Stimulated activated CD4-positive, alpha-beta T cell treated with anti-CD3 and anti-CD28 coated beads, Interleukin-2, amount 100 ng/mL, for 24 hours (primary cell): ENCODE results near the gene TSSC4.

Experiments used
- DNase-seq, 2 donors: peaks; one replicate each; pipeline ENCODE4 v3.0.0-alpha.2; 2020

Gene TSSC4

GRCh38 chr11:2419638-2420501 lies 19.3 kb downstream of the TSSC4 start:
- peak; percentile 68 to 74 for DNase-seq

- DNase-seq, result peak; percentile 79 to 81
Observed at GRCh38 chr11:2420502-2421225, 20.1 kb downstream of the TSSC4 start.

DNA sequence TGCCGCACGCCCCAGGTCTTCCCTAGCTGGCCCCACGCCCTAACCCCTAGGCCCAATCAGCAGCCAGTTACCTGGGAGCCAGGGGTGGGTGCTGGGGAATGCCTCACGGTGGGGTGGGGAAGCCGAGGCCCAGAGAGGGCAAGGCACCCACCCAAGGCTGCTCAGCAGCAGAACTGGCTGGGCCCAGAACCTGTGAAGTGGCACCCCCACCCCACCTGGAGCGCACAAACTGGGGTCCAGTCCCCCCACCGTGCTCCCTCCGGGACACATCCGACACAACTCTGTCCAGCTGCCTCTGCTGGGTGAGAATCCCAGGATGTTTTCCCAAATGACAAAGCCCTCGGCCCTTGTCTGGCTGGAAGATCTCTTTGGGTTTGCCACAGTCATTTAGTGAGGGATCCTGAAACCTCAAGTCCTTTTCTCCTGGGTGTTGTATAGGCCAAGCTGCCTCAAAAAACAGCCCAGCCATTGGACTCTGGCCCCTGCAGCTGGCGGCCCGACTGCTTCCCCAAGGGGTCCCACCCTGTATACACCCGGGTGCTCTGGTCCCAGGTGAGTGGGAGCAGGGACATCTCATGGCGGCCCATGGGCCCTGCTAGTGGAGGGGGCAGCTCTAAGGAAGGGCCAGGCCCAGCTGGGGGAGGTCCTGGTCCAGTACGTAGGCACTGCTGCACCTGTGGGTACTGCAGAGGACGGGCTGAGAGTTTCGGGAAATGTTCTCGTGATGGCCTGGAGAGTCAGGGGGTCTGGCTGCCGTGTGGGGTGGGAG lies 20.9 kb downstream of the TSSC4 start:
- no peak for DNase-seq

DNA sequence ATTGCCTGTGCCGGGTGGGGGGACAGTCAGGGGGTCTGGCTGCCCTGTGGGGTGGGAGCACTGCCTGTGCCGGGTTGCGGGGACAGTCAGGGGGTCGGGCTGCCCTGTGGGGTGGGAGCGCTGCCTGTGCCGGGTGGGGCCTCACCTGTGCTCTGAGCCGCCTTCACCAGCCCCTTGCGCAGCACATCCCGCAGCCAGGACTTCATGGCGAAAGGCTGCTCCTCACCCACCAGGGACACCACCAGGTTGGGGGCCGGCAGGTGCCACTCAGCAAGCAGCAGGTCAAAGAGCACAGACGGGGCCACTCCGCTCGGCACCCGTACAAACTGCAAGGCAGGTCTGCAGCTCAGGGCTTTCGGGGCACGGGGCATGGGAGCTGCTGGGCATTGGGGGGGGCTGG lies 21.4 kb downstream of the TSSC4 start:
- DNase-seq, result no peak

DNA sequence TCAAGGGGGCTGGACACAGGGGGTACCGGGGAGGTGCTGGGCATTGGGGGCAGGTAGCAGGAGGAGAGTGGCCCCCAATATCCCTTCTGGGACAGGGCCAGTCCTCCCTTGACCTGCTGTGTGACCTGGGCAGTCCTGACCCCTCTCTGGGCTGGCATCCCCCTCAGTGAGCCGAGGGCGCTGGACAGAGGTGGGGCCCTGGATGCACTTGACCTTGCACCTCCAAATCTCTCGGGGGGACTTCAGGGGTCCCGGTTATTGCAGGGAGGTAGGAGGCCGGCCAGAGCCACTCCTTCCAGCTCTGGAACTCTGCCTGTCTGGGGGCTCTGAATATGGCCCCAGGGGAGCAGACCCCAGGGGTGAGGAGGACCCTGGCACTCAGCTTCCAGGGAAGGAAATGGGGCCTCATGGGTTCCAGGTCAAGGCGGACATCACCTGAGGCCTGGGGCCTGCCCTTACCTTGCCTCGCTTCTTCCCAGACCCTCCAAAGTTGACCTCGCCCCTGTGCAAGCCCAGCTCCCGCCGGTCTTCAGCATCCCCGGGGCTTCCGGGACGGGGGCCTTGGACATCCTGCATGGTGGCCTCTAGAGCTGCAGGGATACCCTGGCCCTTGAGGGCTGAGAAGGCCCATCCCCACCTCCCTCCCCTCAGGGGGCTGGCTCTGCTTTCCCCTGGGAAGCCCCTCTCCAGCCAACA lies 22.1 kb downstream of the TSSC4 start:
- no peak for DNase-seq

GRCh38 chr11:2423157-2424025 lies 22.8 kb downstream of the TSSC4 start:
- DNase-seq, result no peak

DNA sequence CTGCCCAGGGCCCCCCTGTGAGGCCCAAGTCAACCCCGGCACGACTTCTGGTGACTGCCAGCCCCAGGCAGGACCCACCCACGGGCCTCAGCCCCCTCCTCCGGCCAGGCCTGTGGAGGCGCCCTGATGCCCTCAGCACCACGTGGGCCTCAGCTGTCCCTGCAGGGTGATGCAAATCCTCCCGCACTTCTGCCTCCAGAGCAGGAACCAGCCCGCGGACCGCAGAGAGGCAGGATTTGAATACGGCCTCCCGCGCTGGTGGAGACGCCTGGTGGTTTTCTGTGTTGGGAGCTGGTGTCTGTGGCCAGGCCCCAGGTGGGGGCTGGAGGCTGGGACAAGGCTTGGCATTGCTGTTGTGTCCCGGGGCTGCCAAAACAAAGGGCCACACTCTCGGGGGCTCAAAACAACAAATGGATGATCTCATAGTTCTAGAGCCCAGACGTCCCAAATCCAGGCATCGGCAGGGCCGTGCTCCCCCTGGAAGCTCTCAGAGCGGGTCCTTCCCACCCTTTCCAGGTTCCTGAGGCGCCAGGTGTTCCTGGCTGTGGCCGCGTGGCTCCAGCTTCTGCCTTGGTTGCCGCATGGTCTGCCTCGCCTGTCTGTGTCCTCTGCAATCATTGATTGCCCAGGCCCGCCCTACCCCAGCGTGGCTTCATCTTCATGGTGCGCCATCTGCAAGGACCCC lies 24.4 kb downstream of the TSSC4 start:
- DNase-seq, result no peak

DNA sequence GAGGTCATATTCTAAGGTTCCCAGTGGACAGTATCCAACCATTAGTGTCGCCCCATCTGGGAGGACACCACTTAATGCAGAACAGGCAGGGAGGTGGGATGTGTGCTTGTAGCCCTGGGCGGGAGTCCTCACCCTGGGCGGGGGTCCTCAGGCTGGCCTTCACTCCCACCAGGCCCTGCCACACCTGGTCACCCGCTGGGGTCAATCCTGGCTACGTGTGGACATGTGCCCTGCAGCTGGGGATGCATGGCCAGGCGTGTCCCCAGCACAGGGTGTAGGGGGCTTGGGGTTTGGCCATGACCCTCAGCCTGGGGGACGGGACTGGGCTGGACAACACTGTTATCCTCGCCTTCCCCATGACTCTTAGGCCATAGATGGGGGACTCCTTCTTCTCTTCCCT lies 25.0 kb downstream of the TSSC4 start:
- DNase-seq, result no peak

- DNase-seq, result no peak
Observed at GRCh38 chr11:2426221-2426620, 25.7 kb downstream of the TSSC4 start.

GRCh38 chr11:2426826-2427521 lies 26.4 kb downstream of the TSSC4 start:
- no peak for DNase-seq

DNA sequence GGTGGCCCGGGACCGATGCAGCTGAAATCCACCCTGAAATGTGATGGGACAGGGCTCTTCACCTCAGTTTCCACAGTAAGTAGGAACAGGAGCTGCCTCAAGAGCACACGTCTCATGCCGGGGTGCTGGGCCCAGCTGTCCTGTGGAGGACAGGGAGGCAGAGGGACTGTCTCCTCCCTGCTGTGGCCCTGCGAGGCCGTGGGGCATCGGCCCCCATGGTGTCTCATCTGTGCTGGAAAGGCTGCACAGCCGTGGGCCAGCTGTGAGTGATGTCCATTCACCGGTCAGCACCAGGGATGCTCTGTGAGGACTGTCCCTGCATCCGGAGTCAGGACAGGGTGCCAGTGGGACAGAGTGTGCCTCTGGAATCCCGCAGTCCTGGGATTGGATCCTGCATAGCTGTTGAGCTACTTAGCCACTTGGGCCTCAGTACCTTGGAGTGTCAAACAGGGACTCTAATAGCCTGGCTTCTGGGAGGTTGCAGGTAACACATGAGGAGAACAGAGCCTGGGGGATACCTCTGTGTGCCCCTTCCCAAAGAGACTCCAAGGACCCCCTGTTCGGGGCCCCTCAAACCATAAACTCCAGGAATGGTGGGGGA lies 27.3 kb downstream of the TSSC4 start:
- DNase-seq, result no peak

DNA sequence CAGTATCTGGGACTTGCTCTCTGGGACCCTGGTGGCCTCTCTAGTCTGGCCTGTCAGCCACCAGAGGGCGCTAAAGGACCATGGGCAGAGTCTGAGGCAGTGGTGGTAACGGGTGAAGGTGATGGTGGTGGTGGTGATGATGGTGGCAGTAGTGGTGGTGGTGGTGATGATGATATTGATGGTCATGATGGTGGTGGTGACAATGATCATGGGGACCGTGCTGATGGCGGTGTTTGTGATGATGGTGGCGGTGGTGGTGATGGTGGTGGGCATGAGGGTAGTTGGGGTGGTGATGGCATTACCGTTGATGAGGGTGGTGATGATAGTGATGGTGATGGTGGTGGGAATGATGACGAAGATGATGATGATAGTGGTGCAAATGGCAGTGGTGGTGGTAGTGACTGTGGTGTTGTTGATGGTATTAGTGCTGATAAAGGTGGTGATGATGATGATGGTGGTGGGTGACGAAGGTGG lies 27.8 kb downstream of the TSSC4 start:
- peak; percentile 90 to 93 for DNase-seq

DNA sequence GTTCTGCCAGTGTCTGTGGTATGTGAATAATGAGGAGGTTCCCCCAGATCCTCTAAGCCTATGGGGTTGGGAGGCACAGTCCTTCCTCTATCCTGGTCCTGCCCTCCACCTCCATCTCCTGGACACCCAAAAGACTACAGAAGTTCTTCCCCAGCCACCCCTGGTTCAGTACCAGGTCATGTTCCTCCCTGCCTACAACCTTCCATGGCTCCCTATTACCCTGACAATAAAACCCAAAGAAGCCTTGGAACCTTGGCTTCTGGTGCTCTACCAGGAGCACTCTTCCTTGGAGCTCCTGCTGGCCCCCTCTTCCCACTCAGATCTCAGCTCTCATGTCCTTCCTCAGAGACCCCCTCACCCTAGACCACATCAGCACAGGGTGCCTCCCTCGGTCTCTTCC lies 30.8 kb downstream of the TSSC4 start:
- DNase-seq, result no peak

GRCh38 chr11:2432171-2432621 lies 31.6 kb downstream of the TSSC4 start:
- DNase-seq, result no peak

DNA sequence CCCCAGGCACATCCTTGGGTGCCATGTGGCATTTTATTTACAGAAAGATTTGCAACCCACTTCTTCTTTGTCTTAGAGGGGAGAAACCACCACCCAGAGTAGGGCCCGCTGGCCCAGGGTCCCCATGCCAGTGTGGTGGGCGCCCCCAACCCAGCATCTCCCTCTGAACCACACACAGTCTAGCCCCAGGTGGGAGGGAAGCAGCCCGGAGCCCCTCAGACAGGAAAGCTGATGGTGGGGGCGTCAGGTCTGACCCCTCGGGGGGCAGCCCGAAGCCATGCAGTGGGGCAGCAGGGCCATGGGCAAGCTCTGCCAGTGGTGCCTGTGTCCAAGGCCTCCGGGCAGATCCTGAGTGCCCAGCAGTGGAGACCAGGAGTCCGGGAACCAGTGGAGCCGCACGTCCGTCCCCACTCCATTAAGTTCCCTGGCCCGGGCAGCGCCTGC lies 32.1 kb downstream of the TSSC4 start:
- DNase-seq, result no peak

GRCh38 chr11:2433106-2433925 lies 32.8 kb downstream of the TSSC4 start:
- DNase-seq, result no peak

DNA sequence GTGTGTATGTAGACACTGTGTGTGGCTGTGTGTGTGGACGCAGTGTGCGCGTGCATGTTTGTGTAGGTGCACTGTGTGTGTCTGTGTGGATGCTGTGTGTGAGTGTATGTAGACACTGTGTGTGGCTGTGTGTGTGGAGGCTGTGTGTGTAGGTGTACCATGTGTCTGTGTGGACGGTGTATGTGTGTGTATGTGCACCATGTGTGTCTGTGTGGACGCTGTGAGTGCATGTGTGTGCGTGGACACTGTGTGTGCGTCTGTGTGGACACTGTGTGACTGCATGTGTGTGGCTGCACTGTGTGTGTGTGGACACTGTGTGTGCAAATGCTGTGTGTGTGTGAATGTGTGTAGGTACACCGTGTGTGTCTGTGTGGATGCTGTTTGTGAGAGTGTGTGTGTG lies 33.5 kb downstream of the TSSC4 start:
- no peak for DNase-seq

DNA sequence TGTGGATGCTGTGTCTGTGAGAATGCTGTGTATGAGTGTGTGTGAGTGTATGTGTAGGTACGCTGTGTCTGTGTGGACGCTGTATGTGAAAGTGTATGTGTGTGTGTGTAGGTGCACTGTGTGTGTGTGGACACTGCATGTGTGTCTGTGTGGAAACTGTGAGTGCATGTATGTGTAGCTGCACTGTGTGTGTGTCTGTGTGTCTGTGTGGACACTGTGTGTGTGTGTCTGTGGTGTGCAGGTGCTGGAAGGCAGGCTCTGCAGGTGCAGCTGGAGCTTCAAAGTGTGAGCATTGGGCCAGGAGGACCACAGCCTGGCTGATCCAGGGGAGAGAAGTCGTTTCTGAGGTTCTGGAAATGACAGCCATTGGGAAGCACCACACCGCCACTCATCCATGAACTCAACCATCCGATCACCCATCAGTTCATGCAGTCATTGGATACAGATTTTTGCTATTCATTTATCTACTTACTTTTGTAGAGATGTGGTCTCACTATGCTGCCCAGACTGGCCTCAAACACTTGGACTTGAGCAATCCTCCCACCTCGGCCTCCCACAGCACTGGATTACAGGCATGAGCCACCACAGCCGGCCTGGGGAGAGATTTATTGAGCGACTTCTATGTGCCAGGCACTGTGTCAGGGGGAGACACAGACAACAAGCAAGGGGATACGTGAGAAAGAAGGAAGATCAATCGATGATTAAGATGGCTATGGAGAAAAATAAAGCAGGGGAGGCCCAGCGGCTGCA lies 34.1 kb downstream of the TSSC4 start:
- DNase-seq, result no peak
